Measurements from ENCODE around the gene POU2F3.

POU2F3 gene

GRCh38 chr11:120226714-120227113 lies 13.2 kb upstream of the POU2F3 start:
- no peak for DNase-seq (ENCODE audit: low spot score)

- DNase-seq (ENCODE audit: low spot score): no peak
Observed at GRCh38 chr11:120227228-120227852, 12.6 kb upstream of the POU2F3 start.

GRCh38 chr11:120228794-120229384 lies 11.1 kb upstream of the POU2F3 start:
- no peak for DNase-seq (ENCODE audit: low spot score)

GRCh38 chr11:120229451-120230424 lies 10.2 kb upstream of the POU2F3 start:
- DNase-seq (ENCODE audit: low spot score): peak; percentile 56

GRCh38 chr11:120230433-120231071 lies 9.4 kb upstream of the POU2F3 start:
- no peak for DNase-seq (ENCODE audit: low spot score)

- no peak for DNase-seq (ENCODE audit: low spot score)
Observed at GRCh38 chr11:120231963-120232362, 8.0 kb upstream of the POU2F3 start.

- no peak for DNase-seq (ENCODE audit: low spot score)
Observed at GRCh38 chr11:120233207-120233803, 6.6 kb upstream of the POU2F3 start.

GRCh38 chr11:120235024-120235628 lies 4.8 kb upstream of the POU2F3 start:
- DNase-seq (ENCODE audit: low spot score): peak; percentile 71

GRCh38 chr11:120236169-120237107 lies 3.5 kb upstream of the POU2F3 start:
- DNase-seq (ENCODE audit: low spot score): no peak

GRCh38 chr11:120238968-120239620 lies 846 bp upstream of the POU2F3 start:
- DNase-seq (ENCODE audit: low spot score): no peak

GRCh38 chr11:120240866-120241265 lies 926 bp downstream of the POU2F3 start:
- DNase-seq (ENCODE audit: low spot score): no peak

GRCh38 chr11:120241277-120241676 lies 1.3 kb downstream of the POU2F3 start:
- DNase-seq (ENCODE audit: low spot score): no peak

- DNase-seq (ENCODE audit: low spot score): no peak
Observed at GRCh38 chr11:120243221-120243620, 3.3 kb downstream of the POU2F3 start.

- DNase-seq (ENCODE audit: low spot score): no peak
Observed at GRCh38 chr11:120244476-120245365, 4.8 kb downstream of the POU2F3 start.

GRCh38 chr11:120245434-120245833 lies 5.5 kb downstream of the POU2F3 start:
- no peak for DNase-seq (ENCODE audit: low spot score)

GRCh38 chr11:120248551-120249278 lies 8.8 kb downstream of the POU2F3 start:
- peak; percentile 78 for DNase-seq (ENCODE audit: low spot score)

GRCh38 chr11:120249279-120250262 lies 9.6 kb downstream of the POU2F3 start:
- DNase-seq (ENCODE audit: low spot score): no peak

All from AG08395 (cell line).